ENCODE results near the gene ADGRE1. TPM values are rescaled to one million over a fixed set of nuclear protein-coding genes. Genes with fewer than 3 reads are reported as not detected.

The ADGRE1 gene, protein sequence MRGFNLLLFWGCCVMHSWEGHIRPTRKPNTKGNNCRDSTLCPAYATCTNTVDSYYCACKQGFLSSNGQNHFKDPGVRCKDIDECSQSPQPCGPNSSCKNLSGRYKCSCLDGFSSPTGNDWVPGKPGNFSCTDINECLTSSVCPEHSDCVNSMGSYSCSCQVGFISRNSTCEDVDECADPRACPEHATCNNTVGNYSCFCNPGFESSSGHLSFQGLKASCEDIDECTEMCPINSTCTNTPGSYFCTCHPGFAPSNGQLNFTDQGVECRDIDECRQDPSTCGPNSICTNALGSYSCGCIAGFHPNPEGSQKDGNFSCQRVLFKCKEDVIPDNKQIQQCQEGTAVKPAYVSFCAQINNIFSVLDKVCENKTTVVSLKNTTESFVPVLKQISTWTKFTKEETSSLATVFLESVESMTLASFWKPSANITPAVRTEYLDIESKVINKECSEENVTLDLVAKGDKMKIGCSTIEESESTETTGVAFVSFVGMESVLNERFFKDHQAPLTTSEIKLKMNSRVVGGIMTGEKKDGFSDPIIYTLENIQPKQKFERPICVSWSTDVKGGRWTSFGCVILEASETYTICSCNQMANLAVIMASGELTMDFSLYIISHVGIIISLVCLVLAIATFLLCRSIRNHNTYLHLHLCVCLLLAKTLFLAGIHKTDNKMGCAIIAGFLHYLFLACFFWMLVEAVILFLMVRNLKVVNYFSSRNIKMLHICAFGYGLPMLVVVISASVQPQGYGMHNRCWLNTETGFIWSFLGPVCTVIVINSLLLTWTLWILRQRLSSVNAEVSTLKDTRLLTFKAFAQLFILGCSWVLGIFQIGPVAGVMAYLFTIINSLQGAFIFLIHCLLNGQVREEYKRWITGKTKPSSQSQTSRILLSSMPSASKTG
- polyA plus RNA-seq (2012; rRNA removed), result 8.9 and 11.2 TPM in 2 replicates
- 8.4 and 9.9 TPM in 2 replicates for polyA plus RNA-seq (2012; cell fraction: cytosol; rRNA removed)
- polyA plus RNA-seq (2012; cell fraction: nucleus; rRNA removed), result 2.6 and 4.4 TPM in 2 replicates

DNA sequence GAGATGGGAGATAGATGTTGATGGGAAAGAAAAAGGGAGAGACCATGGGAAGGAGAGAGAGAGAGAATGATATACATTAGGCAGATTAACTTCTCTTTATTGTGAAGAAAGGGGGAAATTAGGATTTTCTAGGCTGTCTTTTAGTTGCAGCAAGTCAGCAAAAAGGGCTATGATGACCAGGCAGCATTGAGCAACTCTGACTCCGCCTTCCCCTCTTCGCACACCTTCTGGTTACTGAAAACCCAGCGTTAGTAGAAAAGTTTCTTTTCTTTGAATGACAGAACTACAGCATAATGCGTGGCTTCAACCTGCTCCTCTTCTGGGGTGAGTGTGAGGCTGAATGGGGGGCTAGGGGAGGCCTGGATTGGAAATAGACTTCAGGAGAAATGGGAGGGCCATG is at the start of gene ADGRE1:
Gene ADGRE1 (plus strand): TSS at position 264 of the 400 bp plus-strand sequence. CDS start 30 bp downstream, at position 294.
- H3K27ac ChIP-seq (ENCODE audit: low read depth in 2 of 2, low read length in 1 of 2), result no peak within 1 kb of the TSS
- H3K9ac ChIP-seq, result no peak within 1 kb of the TSS
- H3K4me2 ChIP-seq, result no peak within 1 kb of the TSS
- H3K79me2 ChIP-seq (ENCODE audit: insufficient read depth), result no peaks in the 10 kb centered on the region
- TF ChIP-seq YY1 (IDR thresholded peaks at IDR 0.05; ENCODE audit: low read depth), result no peak
- no peak for TF ChIP-seq NFIC (IDR thresholded peaks at IDR 0.05; ENCODE audit: borderline replicate concordance)
- TF ChIP-seq, protein P1, sequence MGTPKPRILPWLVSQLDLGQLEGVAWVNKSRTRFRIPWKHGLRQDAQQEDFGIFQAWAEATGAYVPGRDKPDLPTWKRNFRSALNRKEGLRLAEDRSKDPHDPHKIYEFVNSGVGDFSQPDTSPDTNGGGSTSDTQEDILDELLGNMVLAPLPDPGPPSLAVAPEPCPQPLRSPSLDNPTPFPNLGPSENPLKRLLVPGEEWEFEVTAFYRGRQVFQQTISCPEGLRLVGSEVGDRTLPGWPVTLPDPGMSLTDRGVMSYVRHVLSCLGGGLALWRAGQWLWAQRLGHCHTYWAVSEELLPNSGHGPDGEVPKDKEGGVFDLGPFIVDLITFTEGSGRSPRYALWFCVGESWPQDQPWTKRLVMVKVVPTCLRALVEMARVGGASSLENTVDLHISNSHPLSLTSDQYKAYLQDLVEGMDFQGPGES (IDR thresholded peaks at IDR 0.05; ENCODE audit: low read depth, low read length), result no peak
- no peak for TF ChIP-seq TCF12 (IDR thresholded peaks at IDR 0.05)
- TF ChIP-seq EZH2phosphoT487 (IDR thresholded peaks at IDR 0.05; ENCODE audit: borderline replicate concordance, low read depth), result no peak
- TF ChIP-seq ELF1 (IDR thresholded peaks at IDR 0.05), result no peak
- TF ChIP-seq RCOR1 (IDR thresholded peaks at IDR 0.05; ENCODE audit: low read length), result no peak
- TF ChIP-seq JUND (IDR thresholded peaks at IDR 0.05), result no peak
- TF ChIP-seq, protein P2, sequence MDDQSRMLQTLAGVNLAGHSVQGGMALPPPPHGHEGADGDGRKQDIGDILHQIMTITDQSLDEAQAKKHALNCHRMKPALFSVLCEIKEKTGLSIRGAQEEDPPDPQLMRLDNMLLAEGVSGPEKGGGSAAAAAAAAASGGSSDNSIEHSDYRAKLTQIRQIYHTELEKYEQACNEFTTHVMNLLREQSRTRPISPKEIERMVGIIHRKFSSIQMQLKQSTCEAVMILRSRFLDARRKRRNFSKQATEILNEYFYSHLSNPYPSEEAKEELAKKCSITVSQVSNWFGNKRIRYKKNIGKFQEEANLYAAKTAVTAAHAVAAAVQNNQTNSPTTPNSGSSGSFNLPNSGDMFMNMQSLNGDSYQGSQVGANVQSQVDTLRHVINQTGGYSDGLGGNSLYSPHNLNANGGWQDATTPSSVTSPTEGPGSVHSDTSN (IDR thresholded peaks at IDR 0.05), result no peak
- H3K36me3 ChIP-seq (replicated peaks in 1 of 2; ENCODE audit: control insufficient read depth in 1 of 2, insufficient read depth in 2 of 2, low read length in 1 of 2), result no peaks in the 10 kb centered on the region
- CTCF ChIA-PET, result no interaction called here
- H3K9me2 ChIP-seq, result no peaks in the 10 kb centered on the region
- 0% methylated on average over 4 of the region's 4 CpGs for WGBS (ENCODE audit: low lambda C conversion rate)
- peaks cover 44% of the 10 kb centered on the region; the same call in 1 of the 2 replicates for H3K27me3 ChIP-seq (ENCODE audit: insufficient read depth)
- POLR2A ChIA-PET, result no interaction called here
- no peak within 1 kb of the TSS for H2AFZ ChIP-seq (ENCODE audit: low read depth)
- H4K20me1 ChIP-seq (ENCODE audit: insufficient read depth), result no peaks in the 10 kb centered on the region
- no peaks in the 10 kb centered on the region for H3F3A ChIP-seq (replicated peaks; ENCODE audit: insufficient read depth)
- DNase-seq, result no peak
- no peak within 1 kb of the TSS for H3K4me3 ChIP-seq (ENCODE audit: low read depth in 2 of 2, low read length in 1 of 2)
- no peaks in the 10 kb centered on the region for H3K9me3 ChIP-seq
- no peaks in the 10 kb centered on the region for H3K4me1 ChIP-seq (ENCODE audit: control insufficient read depth in 1 of 2, insufficient read depth in 2 of 2, low read depth in 1 of 2, low read length in 1 of 2)

DNA sequence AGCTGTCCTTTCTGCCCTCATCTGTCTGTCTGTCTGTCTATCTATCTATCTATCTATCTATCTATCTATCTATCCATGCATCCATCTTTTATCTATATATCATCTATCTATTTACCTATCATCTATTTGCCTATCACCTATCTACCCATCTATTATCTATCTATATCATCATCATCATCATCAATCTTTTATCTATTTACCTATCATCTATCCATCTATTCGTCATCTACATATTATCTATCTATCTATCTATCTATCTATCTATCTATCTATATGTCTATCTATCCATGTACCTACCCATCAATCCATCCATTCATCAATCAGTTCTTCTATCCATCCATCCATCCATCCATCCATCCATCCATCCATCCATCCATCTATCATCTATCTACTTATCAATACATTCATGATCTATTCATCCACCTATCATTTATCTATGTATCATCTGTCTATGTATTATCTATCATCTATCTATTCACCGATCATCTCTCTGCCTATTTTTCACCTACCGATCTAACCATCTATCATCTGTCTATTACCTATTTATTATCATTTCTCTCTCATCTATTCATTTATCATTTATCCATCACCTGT is 49.2 kb upstream of the ADGRE1 start:
- H3K9me3 ChIP-seq, result no peaks in the 10 kb centered on the region
- no peaks in the 10 kb centered on the region for H3K79me2 ChIP-seq (ENCODE audit: insufficient read depth)
- no peaks in the 10 kb centered on the region for H3K9me2 ChIP-seq
- no peak overlapping the region for H2AFZ ChIP-seq (ENCODE audit: low read depth)
- no peak overlapping the region for H3K4me2 ChIP-seq
- no peaks in the 10 kb centered on the region for H3K4me1 ChIP-seq (ENCODE audit: control insufficient read depth in 1 of 2, insufficient read depth in 2 of 2, low read depth in 1 of 2, low read length in 1 of 2)
- 49% methylated on average over 3 of the region's 3 CpGs for WGBS (ENCODE audit: low lambda C conversion rate)
- TF ChIP-seq, protein P3, sequence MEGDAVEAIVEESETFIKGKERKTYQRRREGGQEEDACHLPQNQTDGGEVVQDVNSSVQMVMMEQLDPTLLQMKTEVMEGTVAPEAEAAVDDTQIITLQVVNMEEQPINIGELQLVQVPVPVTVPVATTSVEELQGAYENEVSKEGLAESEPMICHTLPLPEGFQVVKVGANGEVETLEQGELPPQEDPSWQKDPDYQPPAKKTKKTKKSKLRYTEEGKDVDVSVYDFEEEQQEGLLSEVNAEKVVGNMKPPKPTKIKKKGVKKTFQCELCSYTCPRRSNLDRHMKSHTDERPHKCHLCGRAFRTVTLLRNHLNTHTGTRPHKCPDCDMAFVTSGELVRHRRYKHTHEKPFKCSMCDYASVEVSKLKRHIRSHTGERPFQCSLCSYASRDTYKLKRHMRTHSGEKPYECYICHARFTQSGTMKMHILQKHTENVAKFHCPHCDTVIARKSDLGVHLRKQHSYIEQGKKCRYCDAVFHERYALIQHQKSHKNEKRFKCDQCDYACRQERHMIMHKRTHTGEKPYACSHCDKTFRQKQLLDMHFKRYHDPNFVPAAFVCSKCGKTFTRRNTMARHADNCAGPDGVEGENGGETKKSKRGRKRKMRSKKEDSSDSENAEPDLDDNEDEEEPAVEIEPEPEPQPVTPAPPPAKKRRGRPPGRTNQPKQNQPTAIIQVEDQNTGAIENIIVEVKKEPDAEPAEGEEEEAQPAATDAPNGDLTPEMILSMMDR (IDR thresholded peaks at IDR 0.05), result no peak
- TF ChIP-seq MEF2A (IDR thresholded peaks at IDR 0.05; ENCODE audit: borderline replicate concordance, low read depth) (no peak), SMC3 (IDR thresholded peaks at IDR 0.05; ENCODE audit: low read depth, low read length) (no peak), TEAD4 (IDR thresholded peaks at IDR 0.05; ENCODE audit: borderline replicate concordance, insufficient read depth) (no peak), RFX5 (IDR thresholded peaks at IDR 0.05; ENCODE audit: low read length) (no peak), GABPA (IDR thresholded peaks at IDR 0.05; ENCODE audit: low read depth) (no peak), SIN3A (IDR thresholded peaks at IDR 0.05; ENCODE audit: borderline replicate concordance, low read depth, low read length) (no peak), FOXJ3 (CRISPR knock-in tag; IDR thresholded peaks at IDR 0.05) (no peak)
- H4K20me1 ChIP-seq (ENCODE audit: insufficient read depth), result no peaks in the 10 kb centered on the region
- H3K36me3 ChIP-seq (replicated peaks in 1 of 2; ENCODE audit: control insufficient read depth in 1 of 2, insufficient read depth in 2 of 2, low read length in 1 of 2), result no peaks in the 10 kb centered on the region
- H3K27ac ChIP-seq (ENCODE audit: low read depth in 2 of 2, low read length in 1 of 2), result no peak overlapping the region
- ChIA-PET CTCF (no interaction called here), POLR2A (no interaction called here)
- H3K27me3 ChIP-seq (ENCODE audit: insufficient read depth), result peaks cover 47% of the 10 kb centered on the region
- no peak overlapping the region for H3K4me3 ChIP-seq (ENCODE audit: low read depth in 2 of 2, low read length in 1 of 2)
- DNase-seq, result no peak
- no peak overlapping the region for H3K9ac ChIP-seq
- no peaks in the 10 kb centered on the region for H3F3A ChIP-seq (replicated peaks; ENCODE audit: insufficient read depth)

All from SK-N-SH (cell line).